ENCODE measurements around the gene GPR35. TPM values are rescaled to one million over a fixed set of nuclear protein-coding genes. Genes with fewer than 3 reads are reported as not detected.

The GPR35 gene
- total and polyA plus RNA-seq, 2 donors (not counting 1 experiment from before 2014, with no cell fraction given) = 1.2 TPM; not detected in 1

DNA sequence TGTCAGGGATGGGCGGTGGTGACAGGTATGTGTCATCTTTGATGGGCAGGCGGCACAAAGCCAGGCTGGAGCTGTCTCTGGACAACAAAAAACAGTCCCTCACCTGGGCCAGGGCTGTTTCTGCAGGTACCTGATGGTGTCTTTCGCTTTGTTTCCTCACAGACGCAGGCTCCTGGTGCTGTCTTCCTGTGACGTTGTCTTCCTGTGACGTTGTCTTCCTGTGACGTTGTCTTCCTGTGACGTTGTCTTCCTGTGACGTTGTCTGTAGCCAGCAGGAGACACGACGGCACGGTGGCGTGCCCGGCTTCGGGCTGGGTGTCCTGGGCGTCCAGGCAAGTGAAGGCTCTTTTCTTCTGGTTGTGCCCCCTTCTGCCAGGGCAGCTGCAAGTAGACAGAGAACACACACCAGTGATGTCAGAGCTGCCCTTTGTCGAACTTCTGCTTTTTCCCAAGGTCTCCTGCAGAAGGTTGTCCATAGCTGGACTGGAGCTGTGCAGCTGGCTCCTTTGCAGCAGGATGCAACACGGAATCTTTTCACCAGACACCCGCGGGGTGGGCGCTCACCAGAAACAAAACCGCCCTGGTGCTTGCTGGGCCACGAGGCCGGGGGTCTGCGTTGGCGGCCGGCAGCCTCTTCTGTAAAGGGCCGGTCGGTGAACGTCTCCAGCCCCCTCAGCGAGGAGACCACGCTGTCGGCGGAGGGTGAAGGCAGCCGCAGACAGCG is 21.1 kb downstream of the GPR35 start:
- Histone ChIP-seq H3K79me2 (ENCODE audit: control insufficient read depth, insufficient read depth, low read length) (no peaks in the 10 kb centered on the region), H4K20me1 (ENCODE audit: control insufficient read depth, extremely low read depth, insufficient read depth, low read length) (no peaks in the 10 kb centered on the region), H3K4me3 (replicated peaks in 1 of 4; ENCODE audit: control extremely low read depth in 1 of 4, insufficient read depth in 1 of 4, low read depth in 3 of 4, low read length in 4 of 4) (no peak overlapping the region), H3K27me3 (ENCODE audit: control insufficient read depth, insufficient read depth, low read length) (peaks cover 4% of the 10 kb centered on the region), H3K4me1 (ENCODE audit: control insufficient read depth, extremely low read depth, insufficient read depth, low read length) (no peaks in the 10 kb centered on the region), H3K9ac (ENCODE audit: insufficient read depth, low read length) (no peak overlapping the region), H3K9me3 (ENCODE audit: control insufficient read depth, insufficient read depth, low read depth, low read length) (no peaks in the 10 kb centered on the region), H2AFZ (ENCODE audit: low read length) (no peak overlapping the region), H3K27ac (ENCODE audit: insufficient read depth, low read length) (no peak overlapping the region), H3K36me3 (ENCODE audit: control insufficient read depth, insufficient read depth, low read length) (no peaks in the 10 kb centered on the region), H3K4me2 (ENCODE audit: extremely low read depth, insufficient read depth, low read length) (no peak overlapping the region)
- no peak for DNase-seq (ENCODE audit: low read depth in 2 of 2)
- no peak for TF ChIP-seq EZH2 (IDR thresholded peaks at IDR 0.05; ENCODE audit: low read length, missing control alignments)
- TF ChIP-seq, protein P1, sequence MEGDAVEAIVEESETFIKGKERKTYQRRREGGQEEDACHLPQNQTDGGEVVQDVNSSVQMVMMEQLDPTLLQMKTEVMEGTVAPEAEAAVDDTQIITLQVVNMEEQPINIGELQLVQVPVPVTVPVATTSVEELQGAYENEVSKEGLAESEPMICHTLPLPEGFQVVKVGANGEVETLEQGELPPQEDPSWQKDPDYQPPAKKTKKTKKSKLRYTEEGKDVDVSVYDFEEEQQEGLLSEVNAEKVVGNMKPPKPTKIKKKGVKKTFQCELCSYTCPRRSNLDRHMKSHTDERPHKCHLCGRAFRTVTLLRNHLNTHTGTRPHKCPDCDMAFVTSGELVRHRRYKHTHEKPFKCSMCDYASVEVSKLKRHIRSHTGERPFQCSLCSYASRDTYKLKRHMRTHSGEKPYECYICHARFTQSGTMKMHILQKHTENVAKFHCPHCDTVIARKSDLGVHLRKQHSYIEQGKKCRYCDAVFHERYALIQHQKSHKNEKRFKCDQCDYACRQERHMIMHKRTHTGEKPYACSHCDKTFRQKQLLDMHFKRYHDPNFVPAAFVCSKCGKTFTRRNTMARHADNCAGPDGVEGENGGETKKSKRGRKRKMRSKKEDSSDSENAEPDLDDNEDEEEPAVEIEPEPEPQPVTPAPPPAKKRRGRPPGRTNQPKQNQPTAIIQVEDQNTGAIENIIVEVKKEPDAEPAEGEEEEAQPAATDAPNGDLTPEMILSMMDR (conservative IDR thresholded peaks at IDR 0.05 in 1 of 2, IDR thresholded peaks at IDR 0.05 in 1 of 2; ENCODE audit: low read depth in 1 of 2, low read length in 2 of 2) = no peak

DNA sequence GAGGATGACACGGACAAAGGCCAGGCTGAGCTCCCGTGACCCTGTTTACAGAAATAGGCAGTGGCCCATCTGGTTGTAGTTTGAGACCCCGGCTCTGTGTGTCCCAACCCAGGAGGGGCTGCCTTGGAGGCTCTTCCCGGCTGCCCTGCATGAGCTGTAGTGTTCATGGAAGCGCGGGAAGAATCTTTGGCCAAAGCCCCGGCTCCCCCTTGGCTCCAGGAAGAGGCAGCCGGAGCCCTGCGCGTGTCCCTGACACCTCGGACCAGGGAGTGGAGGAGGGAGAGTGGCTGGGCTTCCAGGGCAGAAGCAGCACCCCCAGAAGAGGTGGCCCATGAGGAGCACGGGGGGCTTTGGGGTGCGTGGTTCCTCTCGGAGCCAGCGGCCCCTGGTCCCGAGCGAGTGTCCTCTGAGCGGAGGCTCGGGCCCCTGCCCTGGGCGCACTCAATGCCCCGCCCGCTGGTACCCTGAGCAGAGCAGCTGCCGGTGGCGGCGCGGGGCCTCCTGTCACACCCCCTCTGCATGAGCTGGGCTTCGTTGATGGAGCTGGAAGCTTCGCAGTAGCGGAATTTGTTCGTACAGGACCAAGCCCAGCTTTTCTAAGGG is 21.7 kb downstream of the GPR35 start:
- Histone ChIP-seq H2AFZ (ENCODE audit: low read length) (no peak overlapping the region), H3K4me1 (ENCODE audit: control insufficient read depth, extremely low read depth, insufficient read depth, low read length) (no peaks in the 10 kb centered on the region), H3K27ac (ENCODE audit: insufficient read depth, low read length) (no peak overlapping the region), H3K4me2 (ENCODE audit: extremely low read depth, insufficient read depth, low read length) (no peak overlapping the region), H4K20me1 (ENCODE audit: control insufficient read depth, extremely low read depth, insufficient read depth, low read length) (no peaks in the 10 kb centered on the region), H3K79me2 (ENCODE audit: control insufficient read depth, insufficient read depth, low read length) (no peaks in the 10 kb centered on the region), H3K9ac (ENCODE audit: insufficient read depth, low read length) (no peak overlapping the region), H3K9me3 (ENCODE audit: control insufficient read depth, insufficient read depth, low read depth, low read length) (no peaks in the 10 kb centered on the region), H3K4me3 (replicated peaks in 1 of 4; ENCODE audit: control extremely low read depth in 1 of 4, insufficient read depth in 1 of 4, low read depth in 3 of 4, low read length in 4 of 4) (no peak overlapping the region), H3K27me3 (ENCODE audit: control insufficient read depth, insufficient read depth, low read length) (peaks cover 4% of the 10 kb centered on the region), H3K36me3 (ENCODE audit: control insufficient read depth, insufficient read depth, low read length) (no peaks in the 10 kb centered on the region)
- no peak for DNase-seq (ENCODE audit: low read depth in 2 of 2)
- no peak for TF ChIP-seq EZH2 (IDR thresholded peaks at IDR 0.05; ENCODE audit: low read length, missing control alignments)
- TF ChIP-seq, protein P1 (conservative IDR thresholded peaks at IDR 0.05 in 1 of 2, IDR thresholded peaks at IDR 0.05 in 1 of 2; ENCODE audit: low read depth in 1 of 2, low read length in 2 of 2) = no peak

DNA sequence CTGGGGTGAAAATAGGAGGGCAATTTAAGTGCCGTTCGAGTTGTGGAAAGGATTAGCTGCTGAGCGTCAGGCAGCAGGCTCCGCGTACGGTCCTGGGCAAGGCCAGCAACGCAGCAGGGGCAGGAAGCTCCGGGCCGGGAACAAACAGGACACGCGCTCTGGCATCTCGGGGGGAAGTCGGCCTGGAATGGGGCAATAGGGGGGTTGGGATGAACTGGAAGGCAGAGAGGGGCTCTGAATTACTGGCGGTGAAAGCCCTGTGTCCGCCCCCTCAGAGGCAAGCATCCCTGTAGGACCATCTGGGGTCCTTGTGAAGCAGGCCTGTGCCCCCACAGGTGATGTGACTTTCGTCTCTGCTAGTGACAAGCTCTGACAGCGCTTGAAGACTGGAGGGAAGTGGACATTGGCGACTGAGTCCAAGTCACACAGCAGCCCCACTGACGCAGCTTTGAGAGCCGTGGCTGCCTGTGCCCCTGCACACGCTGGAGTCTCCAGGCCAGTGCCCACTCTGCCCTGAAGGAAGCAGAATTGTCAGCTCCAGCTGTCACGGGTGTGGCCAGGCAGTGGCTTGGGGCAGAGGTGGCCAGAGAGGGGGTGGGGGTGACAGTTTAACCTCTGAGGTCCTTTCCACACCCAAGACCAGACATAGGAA is 22.3 kb downstream of the GPR35 start:
- H3K27me3 ChIP-seq (ENCODE audit: control insufficient read depth, insufficient read depth, low read length) = peaks cover 4% of the 10 kb centered on the region
- H3K9ac ChIP-seq (ENCODE audit: insufficient read depth, low read length) = no peak overlapping the region
- no peaks in the 10 kb centered on the region for H3K36me3 ChIP-seq (ENCODE audit: control insufficient read depth, insufficient read depth, low read length)
- H3K9me3 ChIP-seq (ENCODE audit: control insufficient read depth, insufficient read depth, low read depth, low read length) = no peaks in the 10 kb centered on the region
- TF ChIP-seq, protein P1 (conservative IDR thresholded peaks at IDR 0.05 in 1 of 2, IDR thresholded peaks at IDR 0.05 in 1 of 2; ENCODE audit: low read depth in 1 of 2, low read length in 2 of 2) = no peak
- TF ChIP-seq EZH2 (IDR thresholded peaks at IDR 0.05; ENCODE audit: low read length, missing control alignments) = no peak
- DNase-seq (ENCODE audit: low read depth in 2 of 2) = no peak
- H3K4me1 ChIP-seq (ENCODE audit: control insufficient read depth, extremely low read depth, insufficient read depth, low read length) = no peaks in the 10 kb centered on the region
- H3K4me3 ChIP-seq (replicated peaks in 1 of 4; ENCODE audit: control extremely low read depth in 1 of 4, insufficient read depth in 1 of 4, low read depth in 3 of 4, low read length in 4 of 4) = no peak overlapping the region
- no peak overlapping the region for H3K27ac ChIP-seq (ENCODE audit: insufficient read depth, low read length)
- H4K20me1 ChIP-seq (ENCODE audit: control insufficient read depth, extremely low read depth, insufficient read depth, low read length) = no peaks in the 10 kb centered on the region
- no peaks in the 10 kb centered on the region for H3K79me2 ChIP-seq (ENCODE audit: control insufficient read depth, insufficient read depth, low read length)
- no peak overlapping the region for H2AFZ ChIP-seq (ENCODE audit: low read length)
- H3K4me2 ChIP-seq (ENCODE audit: extremely low read depth, insufficient read depth, low read length) = no peak overlapping the region
